Mesenchymal stem cell (in vitro differentiated cells and primary cell): Measurements from ENCODE around the gene CLCNKA.
A peak's percentile ranks its signal among the peaks of the same experiment; 100 is the strongest.

Experiments
- DNase-seq: peaks from one replicate; pipeline ENCODE4 v3.0.0-alpha.2; 2013
- H2AFZ ChIP-seq: one replicate; pipeline ENCODE4 v1.6.1; 2013; ENCODE audit warnings: low read depth, mild to moderate bottlenecking, control low read depth, inconsistent platforms, low read length, moderate library complexity
- H2AK5ac ChIP-seq: 2 replicates; pipeline ENCODE4 v1.6.1; 2013; ENCODE audit warnings: low read length, moderate library complexity, mild to moderate bottlenecking, inconsistent platforms; ENCODE audit not compliant: severe bottlenecking
- H2BK120ac ChIP-seq: one replicate; pipeline ENCODE4 v1.6.1; 2013; ENCODE audit warnings: low read depth, mild to moderate bottlenecking, inconsistent platforms, low read length, moderate library complexity
- H2BK12ac ChIP-seq, 2 experiments: one replicate each; pipeline ENCODE4 v1.6.1; 2013; ENCODE audit warnings: inconsistent platforms in 2 of 2, low read length in 2 of 2, mild to moderate bottlenecking in 2 of 2, moderate library complexity in 2 of 2, control low read depth in 1 of 2
- H2BK15ac ChIP-seq: one replicate; pipeline ENCODE4 v1.6.1; 2013; ENCODE audit warnings: mild to moderate bottlenecking, low read depth, inconsistent platforms; ENCODE audit not compliant: poor library complexity, severe bottlenecking
- H2BK5ac ChIP-seq: 2 replicates; pipeline ENCODE4 v1.6.1; 2013; ENCODE audit warnings: low read depth, mild to moderate bottlenecking, low read length, control low read depth, inconsistent platforms; ENCODE audit not compliant: poor library complexity, severe bottlenecking
- H3K14ac ChIP-seq, 2 experiments: one replicate each; pipeline ENCODE4 v1.6.1; 2013; ENCODE audit warnings: inconsistent platforms in 2 of 2, low read length in 2 of 2, control low read depth in 1 of 2, mild to moderate bottlenecking in 1 of 2, moderate library complexity in 1 of 2
- H3K18ac ChIP-seq, 2 experiments: one replicate each; pipeline ENCODE4 v1.6.1; 2013; ENCODE audit warnings: inconsistent platforms in 2 of 2, low read length in 2 of 2, control low read depth in 1 of 2, low read depth in 1 of 2, mild to moderate bottlenecking in 1 of 2
- H3K23ac ChIP-seq, 2 experiments: one replicate each; pipeline ENCODE4 v1.6.1; 2013; ENCODE audit warnings: inconsistent platforms in 2 of 2, low read length in 2 of 2, mild to moderate bottlenecking in 2 of 2, moderate library complexity in 2 of 2, control low read depth in 1 of 2
- H3K27ac ChIP-seq: 2 replicates; pipeline ENCODE4 v1.5.1; 2013; ENCODE audit warnings: mild to moderate bottlenecking, moderate library complexity, low read length, control low read depth, inconsistent platforms; ENCODE audit not compliant: poor library complexity, severe bottlenecking
- H3K27me3 ChIP-seq, 2 experiments: 2 replicates each; pipeline versions ENCODE4 v1.6.1 to v1.7.0; 2013; ENCODE audit warnings: low read length in 2 of 2, mild to moderate bottlenecking in 2 of 2, moderate library complexity in 2 of 2, control low read depth in 1 of 2, inconsistent platforms in 1 of 2; ENCODE audit not compliant: control insufficient read depth in 1 of 2, insufficient read depth in 1 of 2
- H3K36me3 ChIP-seq, 2 experiments: 2 replicates each; pipeline versions ENCODE4 v1.6.1 to v1.7.0; 2013; ENCODE audit warnings: low read length in 2 of 2, control low read depth in 1 of 2, inconsistent platforms in 1 of 2, low read depth in 1 of 2, mild to moderate bottlenecking in 1 of 2; ENCODE audit not compliant: insufficient read depth in 2 of 2, control insufficient read depth in 1 of 2
- H3K4ac ChIP-seq, 2 experiments: one replicate each; pipeline ENCODE4 v1.6.1; 2013; ENCODE audit warnings: inconsistent platforms in 2 of 2, low read length in 2 of 2, mild to moderate bottlenecking in 2 of 2, moderate library complexity in 2 of 2, control low read depth in 1 of 2, low read depth in 1 of 2
- H3K4me1 ChIP-seq: 2 replicates; pipeline ENCODE4 v1.6.1; 2013; ENCODE audit warnings: low read depth, low read length, control low read depth; ENCODE audit not compliant: control insufficient read depth, insufficient read depth
- H3K4me2 ChIP-seq: 2 replicates; pipeline ENCODE4 v1.6.1; 2013; ENCODE audit warnings: low read length, mild to moderate bottlenecking, inconsistent platforms; ENCODE audit not compliant: poor library complexity, severe bottlenecking
- H3K4me3 ChIP-seq, 2 experiments: 2 replicates each; pipeline versions ENCODE4 v1.5.1 to v1.7.0; 2013; ENCODE audit warnings: low read length in 2 of 2, mild to moderate bottlenecking in 2 of 2, control low read depth in 1 of 2, low read depth in 1 of 2; ENCODE audit not compliant: insufficient read depth in 1 of 2
- H3K79me1 ChIP-seq: replicated peaks from 2 replicates; pipeline ENCODE4 v1.6.1; 2013; ENCODE audit warnings: mild to moderate bottlenecking, control low read depth, low read length, inconsistent platforms; ENCODE audit not compliant: poor library complexity, severe bottlenecking
- H3K9ac ChIP-seq: 2 replicates; pipeline ENCODE4 v1.7.0; 2013; ENCODE audit warnings: mild to moderate bottlenecking, low read length, moderate library complexity
- H3K9me3 ChIP-seq: 2 replicates; pipeline ENCODE4 v1.7.0; 2013; ENCODE audit warnings: mild to moderate bottlenecking, low read length; ENCODE audit not compliant: control insufficient read depth
- H4K8ac ChIP-seq: one replicate; pipeline ENCODE4 v1.6.1; 2013; ENCODE audit warnings: inconsistent platforms, mild to moderate bottlenecking, low read length, moderate library complexity
- H4K91ac ChIP-seq: one replicate; pipeline ENCODE4 v1.6.1; 2013; ENCODE audit warnings: mild to moderate bottlenecking, low read length, inconsistent platforms
- WGBS: methylation state at CpG from one replicate; pipeline ENCODE4 v1.1.7; 2013; ENCODE audit warnings: mixed read lengths; 5-methylcytosine and 5-hydroxymethylcytosine counted together

The CLCNKA gene

DNA sequence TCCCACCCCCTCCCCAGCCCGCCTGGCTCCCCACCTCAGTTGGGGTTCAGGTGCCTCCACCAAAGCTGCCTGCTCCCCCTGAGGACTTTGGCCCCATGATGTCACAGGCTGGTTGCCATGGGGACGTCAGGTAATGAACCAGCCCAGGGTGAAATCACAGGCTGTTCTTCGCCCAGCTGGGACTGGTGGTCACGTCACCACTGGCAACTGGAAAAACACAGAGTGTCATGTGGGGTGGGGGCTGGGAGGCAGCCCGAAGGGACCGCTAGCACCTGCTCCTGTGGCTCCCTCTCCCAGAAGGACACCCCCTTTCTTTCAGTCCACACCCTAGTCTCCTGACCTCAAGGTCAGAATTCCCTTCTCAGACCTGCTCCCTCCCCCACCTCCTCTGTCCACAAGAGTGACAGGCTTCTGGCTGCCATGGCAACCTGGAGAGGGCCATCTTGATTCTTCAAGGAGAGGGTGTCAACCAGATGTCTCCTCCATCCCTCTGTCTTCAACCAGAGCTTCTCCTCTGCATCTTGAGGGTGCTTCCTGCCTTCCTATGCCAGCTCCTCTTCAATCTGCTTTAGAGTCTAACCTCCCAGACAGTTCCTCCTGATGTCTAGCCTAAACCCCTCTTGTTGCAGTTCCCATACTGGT, 45.4 kb downstream of the CLCNKA start:
- H3K23ac ChIP-seq = no peak overlapping the region
- 69% methylated on average over 6 of the region's 6 CpGs for WGBS
- no peak overlapping the region for H2BK5ac ChIP-seq
- H3K27me3 ChIP-seq = peaks cover 16 to 53% of the 10 kb centered on the region in 2 experiments
- no peak overlapping the region for H3K27ac ChIP-seq
- no peak overlapping the region for H4K91ac ChIP-seq
- H3K79me1 ChIP-seq = no peaks in the 10 kb centered on the region
- H2BK120ac ChIP-seq = no peak overlapping the region
- peaks cover 23% of the 10 kb centered on the region for H3K4me1 ChIP-seq
- no peak overlapping the region for H2AK5ac ChIP-seq
- no peak overlapping the region for H2BK12ac ChIP-seq
- no peak overlapping the region for H2BK15ac ChIP-seq
- H3K4me2 ChIP-seq = no peak overlapping the region
- no peaks in the 10 kb centered on the region for H3K36me3 ChIP-seq
- no peak overlapping the region for H4K8ac ChIP-seq
- no peak overlapping the region for H3K18ac ChIP-seq
- no peak overlapping the region for H2AFZ ChIP-seq
- no peak overlapping the region for H3K4me3 ChIP-seq
- no peak overlapping the region for H3K9ac ChIP-seq
- peak overlapping the region in 1 of 2 experiments; percentile 57 for H3K14ac ChIP-seq
- H3K4ac ChIP-seq = no peak overlapping the region
- DNase-seq = peak; percentile 38
- H3K9me3 ChIP-seq = no peaks in the 10 kb centered on the region

DNA sequence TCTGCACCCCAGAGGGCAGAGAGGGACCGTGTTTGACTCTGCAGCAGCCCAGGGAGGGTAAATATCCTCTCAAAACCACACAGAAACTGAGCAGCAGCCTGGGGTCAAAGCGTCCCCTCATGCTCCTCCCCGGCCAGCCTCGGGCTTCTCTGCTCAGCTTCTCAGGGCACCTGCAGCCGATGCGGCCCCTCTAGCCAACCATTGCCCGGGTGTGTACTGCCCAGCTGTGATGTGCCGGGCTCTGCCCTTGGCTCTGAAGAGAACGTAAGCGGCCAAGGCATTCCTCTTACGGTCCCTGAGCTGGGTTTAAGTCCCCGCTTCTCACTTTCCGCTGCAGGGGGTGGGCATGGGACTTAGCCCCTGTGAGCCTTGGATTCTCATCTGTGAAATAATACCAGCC, 46.1 kb downstream of the CLCNKA start:
- no peak overlapping the region for H2BK120ac ChIP-seq
- no peak overlapping the region for H3K9ac ChIP-seq
- H3K36me3 ChIP-seq = no peaks in the 10 kb centered on the region
- no peaks in the 10 kb centered on the region for H3K79me1 ChIP-seq
- H3K23ac ChIP-seq = no peak overlapping the region
- no peak overlapping the region for H4K8ac ChIP-seq
- H3K27me3 ChIP-seq = peaks cover 16 to 55% of the 10 kb centered on the region in 2 experiments
- no peak overlapping the region for H3K4ac ChIP-seq
- H2BK15ac ChIP-seq = no peak overlapping the region
- H4K91ac ChIP-seq = no peak overlapping the region
- H3K14ac ChIP-seq = no peak overlapping the region
- no peak overlapping the region for H3K4me2 ChIP-seq
- no peak overlapping the region for H3K18ac ChIP-seq
- no peak overlapping the region for H3K4me3 ChIP-seq
- no peak overlapping the region for H3K27ac ChIP-seq
- DNase-seq = no peak
- peaks cover 25% of the 10 kb centered on the region for H3K4me1 ChIP-seq
- no peak overlapping the region for H2AK5ac ChIP-seq
- no peak overlapping the region for H2BK12ac ChIP-seq
- WGBS = 86% methylated on average over 13 of the region's 13 CpGs
- H2AFZ ChIP-seq = no peak overlapping the region
- H3K9me3 ChIP-seq = no peaks in the 10 kb centered on the region
- no peak overlapping the region for H2BK5ac ChIP-seq

DNA sequence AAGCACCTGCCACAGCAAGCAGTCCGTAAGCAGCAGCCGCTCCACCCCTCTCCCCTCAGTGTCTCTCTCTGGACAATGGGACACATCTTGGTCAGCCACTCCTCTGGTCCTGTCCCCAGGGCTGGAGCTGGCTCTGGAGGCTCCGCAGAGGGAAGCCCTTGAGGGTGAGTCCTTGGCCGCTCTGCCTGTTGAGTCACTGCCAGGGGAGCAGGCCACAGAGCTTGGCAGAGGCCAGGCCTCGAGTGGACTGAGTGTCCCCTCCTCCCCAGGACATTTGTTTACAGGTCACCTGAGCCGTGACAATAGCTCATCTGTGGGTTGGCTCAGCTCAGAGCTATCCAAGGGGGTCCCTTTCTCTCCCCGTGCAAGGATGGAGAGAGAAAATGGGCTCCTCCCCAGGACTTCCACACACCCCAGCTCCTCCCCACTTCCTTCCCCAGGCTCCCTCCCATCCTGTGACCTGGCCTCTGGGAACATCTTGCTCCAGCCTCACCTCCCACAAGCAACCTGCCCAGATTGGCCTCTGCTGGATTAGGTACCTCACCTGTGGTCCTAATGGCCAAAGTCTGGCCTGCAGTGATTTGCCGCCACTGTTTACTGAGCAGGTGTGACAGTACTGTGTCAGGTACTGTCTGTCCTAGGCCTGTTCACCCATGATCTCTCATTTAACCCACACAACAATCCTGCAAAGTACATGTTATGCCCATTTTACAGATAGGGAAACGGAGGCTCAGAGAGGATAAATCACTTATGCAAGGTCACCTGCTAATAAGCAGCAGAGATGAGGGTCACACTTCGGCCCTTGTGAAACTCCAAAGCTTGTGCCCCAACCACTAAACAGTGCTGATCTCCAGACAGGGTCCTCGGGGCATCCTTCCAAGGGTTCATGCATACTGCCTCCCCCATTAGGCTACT, 46.8 kb downstream of the CLCNKA start:
- peaks cover 16 to 52% of the 10 kb centered on the region in 2 experiments for H3K27me3 ChIP-seq
- no peak overlapping the region for H2BK5ac ChIP-seq
- no peak overlapping the region for H3K18ac ChIP-seq
- H2AFZ ChIP-seq = peak overlapping the region; percentile 3
- H2BK12ac ChIP-seq = no peak overlapping the region
- DNase-seq = peak; percentile 36
- H2BK120ac ChIP-seq = no peak overlapping the region
- H3K14ac ChIP-seq = no peak overlapping the region
- no peak overlapping the region for H4K91ac ChIP-seq
- H3K27ac ChIP-seq = no peak overlapping the region
- peak overlapping the region; percentile 62 for H4K8ac ChIP-seq
- no peak overlapping the region for H2BK15ac ChIP-seq
- H3K23ac ChIP-seq = no peak overlapping the region
- no peak overlapping the region for H3K4ac ChIP-seq
- no peak overlapping the region for H3K9ac ChIP-seq
- H3K4me1 ChIP-seq = peaks cover 29% of the 10 kb centered on the region
- H3K79me1 ChIP-seq = no peaks in the 10 kb centered on the region
- H3K9me3 ChIP-seq = no peaks in the 10 kb centered on the region
- H3K4me2 ChIP-seq = no peak overlapping the region
- no peaks in the 10 kb centered on the region for H3K36me3 ChIP-seq
- no peak overlapping the region for H3K4me3 ChIP-seq
- 68% methylated on average over 11 of the region's 11 CpGs for WGBS
- no peak overlapping the region for H2AK5ac ChIP-seq

DNA sequence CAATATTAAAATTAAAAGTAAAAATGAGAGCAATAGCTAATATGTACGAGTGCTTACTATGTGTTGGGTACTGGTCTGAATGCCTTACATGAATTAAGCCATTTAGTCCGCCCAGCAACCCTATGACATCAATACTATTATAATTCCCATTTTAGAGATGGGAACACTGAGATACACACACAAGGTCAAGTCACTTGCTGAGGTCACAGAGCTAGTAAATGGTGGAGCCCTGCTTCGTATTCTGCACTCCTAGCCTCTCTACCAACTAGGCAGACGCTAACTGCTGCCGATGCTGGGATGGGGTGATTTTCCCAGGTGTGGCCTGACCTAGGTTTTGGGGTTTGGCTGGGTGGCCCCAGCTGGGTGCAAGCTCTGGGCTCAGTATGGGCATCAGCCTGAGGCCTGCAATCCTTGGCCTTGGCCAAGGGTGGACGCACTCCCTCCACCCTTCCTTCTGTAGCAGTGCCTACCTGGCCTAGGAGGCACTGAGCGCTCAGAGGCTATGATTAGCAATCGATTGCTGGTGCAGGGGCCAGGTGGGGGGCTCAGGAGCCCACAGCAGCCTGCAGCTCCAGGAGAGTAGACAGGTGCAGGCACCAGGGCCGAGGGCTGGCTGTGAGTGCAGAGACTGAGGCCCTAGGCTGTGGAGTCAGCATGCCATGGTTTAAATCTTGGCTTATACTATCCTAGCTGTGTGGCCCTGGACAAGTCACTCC, 49.0 kb downstream of the CLCNKA start:
- H3K9ac ChIP-seq = no peak overlapping the region

More for the DNA sequence above, 49.0 kb downstream of the CLCNKA start:
- WGBS = 88% methylated on average over 8 of the region's 9 CpGs
- H2BK5ac ChIP-seq = no peak overlapping the region
- H4K8ac ChIP-seq = no peak overlapping the region
- H3K4ac ChIP-seq = no peak overlapping the region
- H3K27ac ChIP-seq = no peak overlapping the region
- H3K14ac ChIP-seq = no peak overlapping the region
- H2BK120ac ChIP-seq = no peak overlapping the region
- H2BK15ac ChIP-seq = peak overlapping the region; percentile 30
- no peaks in the 10 kb centered on the region for H3K79me1 ChIP-seq
- H3K27me3 ChIP-seq = peaks cover 0 to 30% of the 10 kb centered on the region in 2 experiments
- no peak overlapping the region for H3K18ac ChIP-seq
- H2BK12ac ChIP-seq = no peak overlapping the region
- no peak for DNase-seq
- H3K23ac ChIP-seq = no peak overlapping the region
- H2AFZ ChIP-seq = no peak overlapping the region
- no peaks in the 10 kb centered on the region for H3K9me3 ChIP-seq
- no peak overlapping the region for H4K91ac ChIP-seq
- no peaks in the 10 kb centered on the region for H3K36me3 ChIP-seq
- no peak overlapping the region for H3K4me2 ChIP-seq
- H3K4me3 ChIP-seq = no peak overlapping the region
- H3K4me1 ChIP-seq = peaks cover 38% of the 10 kb centered on the region
- no peak overlapping the region for H2AK5ac ChIP-seq
